Prostate gland (tissue), 2 donors: ENCODE measurements around the gene RRP1B.

Experiments
- POLR2AphosphoS5 ChIP-seq: sonication (generic); formaldehyde crosslinking; IDR thresholded peaks from one replicate; pipeline ENCODE4 v1.6.1; 2017; ENCODE audit warnings: antibody characterized with exemption
- TF ChIP-seq, protein P1 (sequence below), 4 experiments: fragments of 200-600 bp in 2 of 4; fragments of 450-650 bp in 2 of 4; sonication (generic) in 2 of 4; IDR thresholded peaks; 1 replicate in 3 of 4; 2 replicates in 1 of 4; pipeline ENCODE4 v1.5.1; 2016 to 2019; ENCODE audit warnings: antibody characterized with exemption in 4 of 4, mild to moderate bottlenecking in 2 of 4, moderate library complexity in 2 of 4

DNA sequence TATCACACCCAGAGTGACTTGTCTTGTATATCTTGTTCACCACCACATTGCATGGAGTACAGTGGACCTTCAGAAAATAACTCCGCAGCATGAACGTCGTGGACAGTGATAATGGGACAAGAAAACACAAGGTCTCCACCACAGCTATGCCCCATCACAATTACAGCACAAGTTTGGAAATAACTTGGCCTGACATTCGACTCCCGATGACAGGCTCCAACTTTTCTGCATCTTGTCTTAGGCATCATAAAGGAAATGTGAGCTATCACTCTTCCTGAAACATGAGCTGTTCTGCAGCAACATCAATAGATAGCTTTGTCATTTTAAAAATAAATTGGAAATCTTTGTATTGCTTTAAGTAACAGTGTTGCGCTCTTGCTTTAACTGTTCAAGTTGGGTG is 2.9 kb downstream of the RRP1B start:
- TF ChIP-seq, protein P1, sequence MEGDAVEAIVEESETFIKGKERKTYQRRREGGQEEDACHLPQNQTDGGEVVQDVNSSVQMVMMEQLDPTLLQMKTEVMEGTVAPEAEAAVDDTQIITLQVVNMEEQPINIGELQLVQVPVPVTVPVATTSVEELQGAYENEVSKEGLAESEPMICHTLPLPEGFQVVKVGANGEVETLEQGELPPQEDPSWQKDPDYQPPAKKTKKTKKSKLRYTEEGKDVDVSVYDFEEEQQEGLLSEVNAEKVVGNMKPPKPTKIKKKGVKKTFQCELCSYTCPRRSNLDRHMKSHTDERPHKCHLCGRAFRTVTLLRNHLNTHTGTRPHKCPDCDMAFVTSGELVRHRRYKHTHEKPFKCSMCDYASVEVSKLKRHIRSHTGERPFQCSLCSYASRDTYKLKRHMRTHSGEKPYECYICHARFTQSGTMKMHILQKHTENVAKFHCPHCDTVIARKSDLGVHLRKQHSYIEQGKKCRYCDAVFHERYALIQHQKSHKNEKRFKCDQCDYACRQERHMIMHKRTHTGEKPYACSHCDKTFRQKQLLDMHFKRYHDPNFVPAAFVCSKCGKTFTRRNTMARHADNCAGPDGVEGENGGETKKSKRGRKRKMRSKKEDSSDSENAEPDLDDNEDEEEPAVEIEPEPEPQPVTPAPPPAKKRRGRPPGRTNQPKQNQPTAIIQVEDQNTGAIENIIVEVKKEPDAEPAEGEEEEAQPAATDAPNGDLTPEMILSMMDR (IDR thresholded peaks at IDR 0.05): no peak
- TF ChIP-seq POLR2AphosphoS5: no peak
